Mesenchymal stem cell (in vitro differentiated cells and primary cell): ENCODE data around the gene TRPM3.
A peak's percentile ranks its signal among the peaks of the same experiment; 100 is the strongest.

ENCODE experiments used
- DNase-seq: peaks from one replicate; pipeline ENCODE4 v3.0.0-alpha.2; 2013
- H2AFZ ChIP-seq: one replicate; pipeline ENCODE4 v1.6.1; 2013; ENCODE audit warnings: low read depth, mild to moderate bottlenecking, control low read depth, inconsistent platforms, low read length, moderate library complexity
- H2AK5ac ChIP-seq: 2 replicates; pipeline ENCODE4 v1.6.1; 2013; ENCODE audit warnings: low read length, moderate library complexity, mild to moderate bottlenecking, inconsistent platforms; ENCODE audit not compliant: severe bottlenecking
- H2BK120ac ChIP-seq: one replicate; pipeline ENCODE4 v1.6.1; 2013; ENCODE audit warnings: low read depth, mild to moderate bottlenecking, inconsistent platforms, low read length, moderate library complexity
- H2BK12ac ChIP-seq, 2 experiments: one replicate each; pipeline ENCODE4 v1.6.1; 2013; ENCODE audit warnings: inconsistent platforms in 2 of 2, low read length in 2 of 2, mild to moderate bottlenecking in 2 of 2, moderate library complexity in 2 of 2, control low read depth in 1 of 2
- H2BK15ac ChIP-seq: one replicate; pipeline ENCODE4 v1.6.1; 2013; ENCODE audit warnings: mild to moderate bottlenecking, low read depth, inconsistent platforms; ENCODE audit not compliant: poor library complexity, severe bottlenecking
- H2BK5ac ChIP-seq: 2 replicates; pipeline ENCODE4 v1.6.1; 2013; ENCODE audit warnings: low read depth, mild to moderate bottlenecking, low read length, control low read depth, inconsistent platforms; ENCODE audit not compliant: poor library complexity, severe bottlenecking
- H3K14ac ChIP-seq, 2 experiments: one replicate each; pipeline ENCODE4 v1.6.1; 2013; ENCODE audit warnings: inconsistent platforms in 2 of 2, low read length in 2 of 2, control low read depth in 1 of 2, mild to moderate bottlenecking in 1 of 2, moderate library complexity in 1 of 2
- H3K18ac ChIP-seq, 2 experiments: one replicate each; pipeline ENCODE4 v1.6.1; 2013; ENCODE audit warnings: inconsistent platforms in 2 of 2, low read length in 2 of 2, control low read depth in 1 of 2, low read depth in 1 of 2, mild to moderate bottlenecking in 1 of 2
- H3K23ac ChIP-seq, 2 experiments: one replicate each; pipeline ENCODE4 v1.6.1; 2013; ENCODE audit warnings: inconsistent platforms in 2 of 2, low read length in 2 of 2, mild to moderate bottlenecking in 2 of 2, moderate library complexity in 2 of 2, control low read depth in 1 of 2
- H3K27ac ChIP-seq: 2 replicates; pipeline ENCODE4 v1.5.1; 2013; ENCODE audit warnings: mild to moderate bottlenecking, moderate library complexity, low read length, control low read depth, inconsistent platforms; ENCODE audit not compliant: poor library complexity, severe bottlenecking
- H3K27me3 ChIP-seq, 2 experiments: 2 replicates each; pipeline versions ENCODE4 v1.6.1 to v1.7.0; 2013; ENCODE audit warnings: low read length in 2 of 2, mild to moderate bottlenecking in 2 of 2, moderate library complexity in 2 of 2, control low read depth in 1 of 2, inconsistent platforms in 1 of 2; ENCODE audit not compliant: control insufficient read depth in 1 of 2, insufficient read depth in 1 of 2
- H3K36me3 ChIP-seq, 2 experiments: 2 replicates each; pipeline versions ENCODE4 v1.6.1 to v1.7.0; 2013; ENCODE audit warnings: low read length in 2 of 2, control low read depth in 1 of 2, inconsistent platforms in 1 of 2, low read depth in 1 of 2, mild to moderate bottlenecking in 1 of 2; ENCODE audit not compliant: insufficient read depth in 2 of 2, control insufficient read depth in 1 of 2
- H3K4ac ChIP-seq, 2 experiments: one replicate each; pipeline ENCODE4 v1.6.1; 2013; ENCODE audit warnings: inconsistent platforms in 2 of 2, low read length in 2 of 2, mild to moderate bottlenecking in 2 of 2, moderate library complexity in 2 of 2, control low read depth in 1 of 2, low read depth in 1 of 2
- H3K4me1 ChIP-seq: 2 replicates; pipeline ENCODE4 v1.6.1; 2013; ENCODE audit warnings: low read depth, low read length, control low read depth; ENCODE audit not compliant: control insufficient read depth, insufficient read depth
- H3K4me2 ChIP-seq: 2 replicates; pipeline ENCODE4 v1.6.1; 2013; ENCODE audit warnings: low read length, mild to moderate bottlenecking, inconsistent platforms; ENCODE audit not compliant: poor library complexity, severe bottlenecking
- H3K4me3 ChIP-seq, 2 experiments: 2 replicates each; pipeline versions ENCODE4 v1.5.1 to v1.7.0; 2013; ENCODE audit warnings: low read length in 2 of 2, mild to moderate bottlenecking in 2 of 2, control low read depth in 1 of 2, low read depth in 1 of 2; ENCODE audit not compliant: insufficient read depth in 1 of 2
- H3K79me1 ChIP-seq: replicated peaks from 2 replicates; pipeline ENCODE4 v1.6.1; 2013; ENCODE audit warnings: mild to moderate bottlenecking, control low read depth, low read length, inconsistent platforms; ENCODE audit not compliant: poor library complexity, severe bottlenecking
- H3K9ac ChIP-seq: 2 replicates; pipeline ENCODE4 v1.7.0; 2013; ENCODE audit warnings: mild to moderate bottlenecking, low read length, moderate library complexity
- H3K9me3 ChIP-seq: 2 replicates; pipeline ENCODE4 v1.7.0; 2013; ENCODE audit warnings: mild to moderate bottlenecking, low read length; ENCODE audit not compliant: control insufficient read depth
- H4K8ac ChIP-seq: one replicate; pipeline ENCODE4 v1.6.1; 2013; ENCODE audit warnings: inconsistent platforms, mild to moderate bottlenecking, low read length, moderate library complexity
- H4K91ac ChIP-seq: one replicate; pipeline ENCODE4 v1.6.1; 2013; ENCODE audit warnings: mild to moderate bottlenecking, low read length, inconsistent platforms
- WGBS: methylation state at CpG from one replicate; pipeline ENCODE4 v1.1.7; 2013; ENCODE audit warnings: mixed read lengths; 5-methylcytosine and 5-hydroxymethylcytosine counted together

Gene TRPM3

DNA sequence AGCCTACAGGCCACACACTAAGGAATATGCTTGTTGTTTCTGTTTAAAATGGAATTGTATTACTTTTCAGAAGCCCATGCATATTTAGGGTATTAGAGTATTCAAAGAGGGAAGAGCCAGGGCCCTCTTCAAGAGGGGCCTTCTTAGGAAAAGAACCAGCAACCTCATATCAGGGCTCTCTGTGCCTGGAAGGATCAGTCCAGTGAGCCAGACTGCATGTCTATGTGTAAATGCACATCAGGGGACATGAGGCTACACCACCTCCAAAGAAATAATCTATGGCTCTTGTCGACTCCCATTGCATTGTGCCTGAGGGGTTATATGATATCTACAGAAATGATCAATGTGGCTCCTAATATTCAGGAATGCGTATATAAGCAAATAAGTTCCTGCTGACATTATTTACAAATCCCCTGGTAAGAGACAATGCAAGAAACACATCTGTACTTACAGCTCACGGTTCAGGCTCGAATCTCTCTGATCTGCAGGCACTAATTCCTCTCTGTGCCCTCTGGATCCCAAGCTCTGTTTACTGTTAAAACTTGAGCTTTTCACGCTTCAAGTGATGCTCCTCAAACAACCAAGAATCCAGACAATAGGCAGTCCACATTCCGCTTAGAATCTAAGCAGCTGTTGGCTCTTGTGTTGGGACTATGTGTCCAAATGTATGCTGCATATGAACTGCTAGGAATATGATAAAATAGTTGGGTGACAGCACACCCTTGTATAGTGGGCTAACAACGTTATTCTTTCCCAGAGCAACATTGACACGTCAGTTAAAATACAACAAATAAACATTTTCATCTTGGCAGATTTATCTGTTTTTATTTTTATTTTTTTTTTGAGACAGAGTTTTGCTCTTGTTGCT is 556.7 kb downstream of the TRPM3 start:
- no peaks in the 10 kb centered on the region for H3K4me1 ChIP-seq
- no peak overlapping the region for H3K23ac ChIP-seq
- DNase-seq: no peak
- no peaks in the 10 kb centered on the region for H3K36me3 ChIP-seq
- no peaks in the 10 kb centered on the region for H3K79me1 ChIP-seq
- no peak overlapping the region for H2AFZ ChIP-seq
- H3K27me3 ChIP-seq: peaks cover 0 to 5% of the 10 kb centered on the region in 2 experiments
- peak overlapping the region; percentile 86 for H2BK120ac ChIP-seq
- H3K14ac ChIP-seq: peak overlapping the region in 1 of 2 experiments; percentile 92
- no peak overlapping the region for H2BK15ac ChIP-seq
- WGBS: 92% methylated on average over 5 of the region's 8 CpGs
- H3K9ac ChIP-seq: peak overlapping the region; percentile 76
- peak overlapping the region; percentile 98 to 99 for H2BK12ac ChIP-seq
- peak overlapping the region; percentile 13 to 96 for H3K4ac ChIP-seq
- H4K91ac ChIP-seq: peak overlapping the region; percentile 93
- H2BK5ac ChIP-seq: no peak overlapping the region
- peak overlapping the region; percentile 88 for H4K8ac ChIP-seq
- peak overlapping the region; percentile 88 to 91 for H3K18ac ChIP-seq
- H3K4me3 ChIP-seq: no peak overlapping the region
- H3K9me3 ChIP-seq: no peaks in the 10 kb centered on the region
- H2AK5ac ChIP-seq: no peak overlapping the region
- H3K27ac ChIP-seq: no peak overlapping the region
- H3K4me2 ChIP-seq: no peak overlapping the region

DNA sequence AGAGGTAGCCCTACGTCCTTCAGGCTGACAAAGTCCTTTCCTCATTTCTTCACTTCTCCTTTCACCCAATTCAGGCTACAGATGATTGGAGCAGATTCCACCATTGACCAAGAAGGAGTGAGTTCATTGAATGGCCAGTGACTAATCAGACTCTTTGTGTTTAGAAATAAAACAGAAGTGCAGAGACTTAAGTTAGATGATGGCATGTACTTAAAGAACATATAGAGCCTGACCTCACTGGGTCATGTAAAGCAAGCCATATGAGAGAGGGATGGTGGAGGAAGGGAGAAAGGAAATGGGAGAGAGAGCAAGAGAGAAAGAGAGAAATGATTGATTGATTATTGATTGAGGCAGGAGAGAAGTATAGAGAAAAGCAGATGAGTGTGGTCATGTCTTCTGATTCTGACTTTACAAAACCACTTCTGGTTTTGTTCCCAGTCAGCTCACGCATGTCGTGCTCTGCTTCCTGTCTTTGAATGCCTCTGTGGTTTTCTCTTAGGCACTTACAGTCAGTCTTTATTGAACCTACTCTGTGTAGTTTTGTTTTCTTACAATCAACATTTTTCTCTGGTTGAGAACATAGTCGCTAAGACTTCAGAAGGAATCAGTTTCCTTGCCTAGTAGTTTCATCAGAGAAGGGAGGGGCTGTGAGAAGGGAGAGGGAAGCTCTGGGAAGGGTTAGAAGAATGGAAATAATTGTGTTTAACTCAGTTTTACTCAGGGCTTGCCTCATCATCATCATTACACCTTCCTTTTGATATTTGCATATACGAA is 557.8 kb downstream of the TRPM3 start:
- no peak overlapping the region for H3K27ac ChIP-seq
- H4K91ac ChIP-seq: peak overlapping the region; percentile 52
- no peak overlapping the region for H4K8ac ChIP-seq
- H2BK120ac ChIP-seq: no peak overlapping the region
- H3K23ac ChIP-seq: no peak overlapping the region
- no peak overlapping the region for H3K14ac ChIP-seq
- no peak overlapping the region for H3K4me2 ChIP-seq
- DNase-seq: peak; percentile 99
- no peaks in the 10 kb centered on the region for H3K4me1 ChIP-seq
- peak overlapping the region in 1 of 2 experiments; percentile 37 for H3K4me3 ChIP-seq
- H3K9me3 ChIP-seq: no peaks in the 10 kb centered on the region
- no peaks in the 10 kb centered on the region for H3K79me1 ChIP-seq
- peaks cover 0 to 5% of the 10 kb centered on the region in 2 experiments for H3K27me3 ChIP-seq
- H2BK5ac ChIP-seq: no peak overlapping the region
- H2AFZ ChIP-seq: no peak overlapping the region
- H2AK5ac ChIP-seq: no peak overlapping the region
- peak overlapping the region; percentile 80 to 94 for H3K18ac ChIP-seq
- no peak overlapping the region for H2BK15ac ChIP-seq
- peak overlapping the region in 1 of 2 experiments; percentile 80 for H3K4ac ChIP-seq
- peak overlapping the region in 1 of 2 experiments; percentile 80 for H2BK12ac ChIP-seq
- H3K36me3 ChIP-seq: no peaks in the 10 kb centered on the region
- peak overlapping the region; percentile 76 for H3K9ac ChIP-seq
- 51% methylated on average over 4 of the region's 5 CpGs for WGBS

- 97% methylated on average over 2 of the region's 4 CpGs for WGBS
Measured at GRCh38 chr9:70563010-70563409, 558.4 kb downstream of the TRPM3 start.

More at GRCh38 chr9:70563010-70563409, 558.4 kb downstream of the TRPM3 start:
- Histone ChIP-seq H2AK5ac (no peak overlapping the region), H3K27me3 (peaks cover 0 to 5% of the 10 kb centered on the region in 2 experiments), H3K4me3 (peak overlapping the region in 1 of 2 experiments; percentile 37), H3K18ac (peak overlapping the region; percentile 80 to 94), H2BK15ac (no peak overlapping the region), H3K27ac (no peak overlapping the region), H3K14ac (no peak overlapping the region), H3K23ac (no peak overlapping the region), H2BK12ac (peak overlapping the region; percentile 80 to 96), H2AFZ (no peak overlapping the region), H3K9me3 (no peaks in the 10 kb centered on the region), H4K8ac (peak overlapping the region; percentile 59), H2BK5ac (no peak overlapping the region), H3K79me1 (no peaks in the 10 kb centered on the region), H3K9ac (peak overlapping the region; percentile 76), H2BK120ac (peak overlapping the region; percentile 80), H3K4ac (peak overlapping the region; percentile 64 to 80), H3K36me3 (no peaks in the 10 kb centered on the region), H3K4me1 (no peaks in the 10 kb centered on the region), H3K4me2 (no peak overlapping the region), H4K91ac (peak overlapping the region; percentile 52)
- DNase-seq: no peak
